ENCODE results near the gene P2RY11. TPM values are rescaled to one million over a fixed set of nuclear protein-coding genes. Genes with fewer than 3 reads are reported as not detected.
A peak's percentile ranks its signal among the peaks of the same experiment; 100 is the strongest.

The P2RY11 gene
- total RNA-seq, 4 donors from 2014 or later = 16.4 to 32.9 (median 19.9) TPM

- Histone ChIP-seq H3K27ac (peak within 1 kb of the TSS; percentile 66), H3K4me3 (peak within 1 kb of the TSS; percentile 75), H3K9me3 (no peaks in the 10 kb centered on the region), H3K36me3 (peaks cover 40% of the 10 kb centered on the region), H3K27me3 (no peaks in the 10 kb centered on the region), H3K4me1 (peaks cover 22% of the 10 kb centered on the region)
- DNase-seq (ENCODE audit: low spot score in 2 of 2) = peak; percentile 99
- WGBS = 3% methylated on average over 47 of the region's 71 CpGs
- TF ChIP-seq POLR2A (IDR thresholded peaks at IDR 0.05) = peak in 1 of 2 donors; percentile 38
- TF ChIP-seq POLR2AphosphoS5 (IDR thresholded peaks at IDR 0.05) = peak in 2 of 3 donors; percentile 70 to 85
- TF ChIP-seq EP300 (IDR thresholded peaks at IDR 0.05) = no peak
These were observed 5.2 kb upstream of the P2RY11 start, which contains the start of gene PPAN for GRCh38 chr19:10106100-10106936. PPAN (plus strand) TSS chr19:10106362; CDS start chr19:10106395, 33 bp downstream.

GRCh38 chr19:10107254-10107653 is 4.2 kb upstream of the P2RY11 start:
- Histone ChIP-seq H3K4me1 (peaks cover 26% of the 10 kb centered on the region), H3K36me3 (peaks cover 43% of the 10 kb centered on the region), H3K27me3 (no peaks in the 10 kb centered on the region), H3K27ac (no peak overlapping the region), H3K4me3 (peak overlapping the region; percentile 75), H3K9me3 (no peaks in the 10 kb centered on the region)
- no peak for DNase-seq (ENCODE audit: low spot score in 2 of 2)
- no peak for TF ChIP-seq POLR2A (IDR thresholded peaks at IDR 0.05)
- 81% methylated on average over 10 of the region's 10 CpGs for WGBS

GRCh38 chr19:10107817-10108367 is 3.6 kb upstream of the P2RY11 start:
- peaks cover 27% of the 10 kb centered on the region for H3K4me1 ChIP-seq
- H3K9me3 ChIP-seq = no peaks in the 10 kb centered on the region
- peak overlapping the region; percentile 75 for H3K4me3 ChIP-seq
- WGBS = 85% methylated on average over 14 of the region's 14 CpGs
- TF ChIP-seq EP300 (IDR thresholded peaks at IDR 0.05) (no peak), POLR2A (IDR thresholded peaks at IDR 0.05) (no peak), CTCF (IDR thresholded peaks at IDR 0.05) (no peak), POLR2AphosphoS5 (IDR thresholded peaks at IDR 0.05) (no peak)
- DNase-seq (ENCODE audit: low spot score in 2 of 2) = no peak
- H3K27ac ChIP-seq = no peak overlapping the region
- peaks cover 43% of the 10 kb centered on the region for H3K36me3 ChIP-seq
- no peaks in the 10 kb centered on the region for H3K27me3 ChIP-seq

- WGBS = 94% methylated on average over 12 of the region's 14 CpGs
- Histone ChIP-seq H3K9me3 (no peaks in the 10 kb centered on the region), H3K27me3 (no peaks in the 10 kb centered on the region), H3K4me3 (no peak overlapping the region), H3K4me1 (peaks cover 33% of the 10 kb centered on the region), H3K27ac (no peak overlapping the region), H3K36me3 (peaks cover 50% of the 10 kb centered on the region)
- TF ChIP-seq POLR2AphosphoS5 (IDR thresholded peaks at IDR 0.05) (no peak), POLR2A (IDR thresholded peaks at IDR 0.05) (no peak), EP300 (IDR thresholded peaks at IDR 0.05) (no peak), CTCF (IDR thresholded peaks at IDR 0.05) (no peak)
- no peak for DNase-seq (ENCODE audit: low spot score in 2 of 2)
These were observed 2.0 kb upstream of the P2RY11 start for GRCh38 chr19:10109528-10109927.

- WGBS = 93% methylated on average over 29 of the region's 44 CpGs
- Histone ChIP-seq H3K4me1 (peaks cover 33% of the 10 kb centered on the region), H3K27ac (no peak overlapping the region), H3K27me3 (no peaks in the 10 kb centered on the region), H3K36me3 (peaks cover 58% of the 10 kb centered on the region), H3K4me3 (no peak overlapping the region), H3K9me3 (no peaks in the 10 kb centered on the region)
- no peak for DNase-seq (ENCODE audit: low spot score in 2 of 2)
- no peak for TF ChIP-seq POLR2AphosphoS5 (IDR thresholded peaks at IDR 0.05)
- no peak for TF ChIP-seq EP300 (IDR thresholded peaks at IDR 0.05)
- no peak for TF ChIP-seq POLR2A (IDR thresholded peaks at IDR 0.05)
- no peak for TF ChIP-seq CTCF (IDR thresholded peaks at IDR 0.05)
These were observed 1.2 kb upstream of the P2RY11 start for GRCh38 chr19:10110076-10110971.

All from suprapubic skin (tissue), 4 donors.